ENCODE data around the gene PPARG. TPM values are rescaled to one million over a fixed set of nuclear protein-coding genes. Genes with fewer than 3 reads are reported as not detected.

PPARG gene
- total and polyA plus RNA-seq, 4 donors, result 5.2 to 15.7 (median 7.0) TPM

- Histone ChIP-seq H3K9ac (ENCODE audit: low read depth in 1 of 2, low read length in 2 of 2) (no peak overlapping the region), H3K36me3 (ENCODE audit: control insufficient read depth in 4 of 4, insufficient read depth in 3 of 4, low read depth in 1 of 4, low read length in 3 of 4) (no peaks in the 10 kb centered on the region), H3K27me3 (ENCODE audit: control insufficient read depth in 4 of 4, insufficient read depth in 4 of 4, low read length in 3 of 4) (no peaks in the 10 kb centered on the region), H3K4me1 (ENCODE audit: control insufficient read depth in 4 of 4, insufficient read depth in 4 of 4, low read length in 3 of 4) (peaks cover 0 to 3% (median 0%) of the 10 kb centered on the region in 4 donors), H3K27ac (ENCODE audit: low read depth in 1 of 2, low read length in 2 of 2) (no peak overlapping the region), H3K4me3 (ENCODE audit: low read depth in 1 of 3, low read length in 3 of 3) (no peak overlapping the region), H3K9me3 (ENCODE audit: control insufficient read depth in 4 of 4, low read length in 3 of 4) (no peaks in the 10 kb centered on the region)
- no peak for DNase-seq (ENCODE audit: low spot score)
- 82% methylated on average over 4 of the region's 4 CpGs for WGBS
- TF ChIP-seq JUND (IDR thresholded peaks at IDR 0.05) (no peak), REST (IDR thresholded peaks at IDR 0.05) (no peak), SP1 (IDR thresholded peaks at IDR 0.05) (no peak), RXRA (IDR thresholded peaks at IDR 0.05) (no peak)
These were observed 37.0 kb downstream of the PPARG start for GRCh38 chr3:12325586-12326515.

GRCh38 chr3:12327021-12327420, 38.2 kb downstream of the PPARG start:
- Histone ChIP-seq H3K27ac (ENCODE audit: low read depth in 1 of 2, low read length in 2 of 2) (no peak overlapping the region), H3K4me3 (ENCODE audit: low read depth in 1 of 3, low read length in 3 of 3) (no peak overlapping the region), H3K27me3 (ENCODE audit: control insufficient read depth in 4 of 4, insufficient read depth in 4 of 4, low read length in 3 of 4) (no peaks in the 10 kb centered on the region), H3K9ac (ENCODE audit: low read depth in 1 of 2, low read length in 2 of 2) (no peak overlapping the region), H3K36me3 (ENCODE audit: control insufficient read depth in 4 of 4, insufficient read depth in 3 of 4, low read depth in 1 of 4, low read length in 3 of 4) (no peaks in the 10 kb centered on the region), H3K4me1 (ENCODE audit: control insufficient read depth in 4 of 4, insufficient read depth in 4 of 4, low read length in 3 of 4) (peaks cover 0 to 3% (median 0%) of the 10 kb centered on the region in 4 donors), H3K9me3 (ENCODE audit: control insufficient read depth in 4 of 4, low read length in 3 of 4) (no peaks in the 10 kb centered on the region)
- 89% methylated on average over 5 of the region's 5 CpGs for WGBS
- DNase-seq (ENCODE audit: low spot score), result no peak
- TF ChIP-seq GABPA (IDR thresholded peaks at IDR 0.05 in 1 of 2, conservative IDR thresholded peaks at IDR 0.05 in 1 of 2) (no peak), TAF1 (conservative IDR thresholded peaks at IDR 0.05) (no peak), HNF4G (IDR thresholded peaks at IDR 0.05) (no peak), JUND (IDR thresholded peaks at IDR 0.05) (no peak), MAX (IDR thresholded peaks at IDR 0.05) (no peak), RXRA (IDR thresholded peaks at IDR 0.05) (no peak), ATF3 (IDR thresholded peaks at IDR 0.05) (no peak), RAD21 (IDR thresholded peaks at IDR 0.05) (no peak), CTCF (IDR thresholded peaks at IDR 0.05; ENCODE audit: low read depth, low read length, missing input control) (no peak), EGR1 (IDR thresholded peaks at IDR 0.05; ENCODE audit: low read depth in 2 of 2) (no peak), FOXA2 (IDR thresholded peaks at IDR 0.05) (no peak), FOXA1 (IDR thresholded peaks at IDR 0.05) (no peak), HNF4A (conservative IDR thresholded peaks at IDR 0.05) (no peak)
